ENCODE data around the gene PSMB9. TPM values are rescaled to one million over a fixed set of nuclear protein-coding genes. Genes with fewer than 3 reads are reported as not detected.

PSMB9 gene
- total and polyA plus RNA-seq, 2 experiments from 2014 or later = 2.8 to 5.5 TPM

DNA sequence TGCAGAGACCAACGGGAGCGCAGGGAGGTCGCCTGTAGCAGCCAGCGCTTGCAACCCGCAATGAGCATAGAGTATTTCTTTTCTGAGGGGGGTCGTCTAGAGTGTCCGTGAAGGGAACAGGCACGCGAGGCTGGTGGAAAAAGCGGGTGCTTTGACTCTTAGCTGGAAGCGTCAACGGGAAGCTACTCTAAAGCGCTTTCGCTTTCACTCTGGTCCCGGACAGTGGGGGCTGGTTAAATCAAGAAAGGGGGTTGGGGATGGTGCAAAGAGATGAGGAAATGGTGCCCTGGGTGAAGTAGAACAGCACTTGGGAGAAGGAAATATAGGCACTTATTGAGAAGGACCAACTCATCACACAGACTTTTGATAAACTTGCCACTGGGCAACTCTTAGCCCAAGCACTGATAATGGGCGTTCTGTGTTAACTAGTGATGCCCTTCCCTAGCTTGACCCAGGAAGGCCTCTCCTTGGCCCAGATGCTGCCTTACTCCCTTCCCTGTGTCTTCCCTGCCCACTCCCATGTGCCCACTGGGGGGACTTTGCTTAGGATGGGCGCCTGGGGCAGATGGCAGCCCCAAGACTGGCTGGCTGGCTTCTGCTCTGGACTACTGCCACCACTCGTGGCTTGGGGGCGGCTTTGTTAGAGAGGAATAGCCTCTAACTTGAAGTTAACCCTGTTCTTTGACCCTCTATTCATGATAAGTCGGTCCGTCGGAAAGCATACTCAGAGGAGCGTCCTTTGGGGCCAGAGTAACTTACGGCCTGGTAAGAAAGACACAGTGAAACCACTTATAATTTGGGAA, 585 bp downstream of the PSMB9 start:
- H3K4me1 Mint-ChIP-seq = peaks cover 20% of the 10 kb centered on the region
- ATAC-seq = peak; percentile 1; the same call in 2 of the 3 replicates
- Histone ChIP-seq H3K4me1 (ENCODE audit: insufficient read depth) (peaks cover 12% of the 10 kb centered on the region; the same call in 1 of the 2 replicates), H3K9me2 (ENCODE audit: insufficient read depth) (no peaks in the 10 kb centered on the region), H3K27me3 (ENCODE audit: insufficient read depth) (peaks cover 47% of the 10 kb centered on the region), H3F3A (replicated peaks; ENCODE audit: low read depth) (0 out of 2 replicates have a peak, but pooled peaks cover 5% of the 10 kb centered on the region), H4K20me1 (replicated peaks; ENCODE audit: insufficient read depth) (no peaks in the 10 kb centered on the region), H3K27ac (ENCODE audit: low read depth) (no peak overlapping the region), H3K4me3 (peak overlapping the region; percentile 94), H3K36me3 (ENCODE audit: insufficient read depth) (no peaks in the 10 kb centered on the region; the same call in 1 of the 2 replicates), H3K4me2 (peak overlapping the region; percentile 98), H3K79me2 (replicated peaks; ENCODE audit: insufficient read depth) (no peaks in the 10 kb centered on the region), H2AFZ (peak overlapping the region; percentile 96)
- peak; percentile 30 for DNase-seq (ENCODE audit: low spot score)
- TF ChIP-seq ZNF331 (CRISPR knock-in tag; IDR thresholded peaks at IDR 0.05; ENCODE audit: low read depth) (no peak), EZH2phosphoT487 (IDR thresholded peaks at IDR 0.05; ENCODE audit: unreplicated experiment) (no peak), ZNF114 (CRISPR knock-in tag; IDR thresholded peaks at IDR 0.05) (no peak), EZH2 (IDR thresholded peaks at IDR 0.05; ENCODE audit: low read depth, unreplicated experiment) (no peak), CREB1 (CRISPR knock-in tag; IDR thresholded peaks at IDR 0.05; ENCODE audit: low read depth) (no peak), NANOG (IDR thresholded peaks at IDR 0.05; ENCODE audit: borderline replicate concordance) (no peak), POLR2AphosphoS5 (IDR thresholded peaks at IDR 0.05; ENCODE audit: low read depth) (no peak), CTCF (conservative IDR thresholded peaks at IDR 0.05; ENCODE audit: low read depth in 2 of 2) (no peak), STAT1 (IDR thresholded peaks at IDR 0.05; ENCODE audit: unreplicated experiment) (no peak), JUNB (IDR thresholded peaks at IDR 0.05; ENCODE audit: unreplicated experiment) (no peak)
- TF ChIP-seq, protein P1, sequence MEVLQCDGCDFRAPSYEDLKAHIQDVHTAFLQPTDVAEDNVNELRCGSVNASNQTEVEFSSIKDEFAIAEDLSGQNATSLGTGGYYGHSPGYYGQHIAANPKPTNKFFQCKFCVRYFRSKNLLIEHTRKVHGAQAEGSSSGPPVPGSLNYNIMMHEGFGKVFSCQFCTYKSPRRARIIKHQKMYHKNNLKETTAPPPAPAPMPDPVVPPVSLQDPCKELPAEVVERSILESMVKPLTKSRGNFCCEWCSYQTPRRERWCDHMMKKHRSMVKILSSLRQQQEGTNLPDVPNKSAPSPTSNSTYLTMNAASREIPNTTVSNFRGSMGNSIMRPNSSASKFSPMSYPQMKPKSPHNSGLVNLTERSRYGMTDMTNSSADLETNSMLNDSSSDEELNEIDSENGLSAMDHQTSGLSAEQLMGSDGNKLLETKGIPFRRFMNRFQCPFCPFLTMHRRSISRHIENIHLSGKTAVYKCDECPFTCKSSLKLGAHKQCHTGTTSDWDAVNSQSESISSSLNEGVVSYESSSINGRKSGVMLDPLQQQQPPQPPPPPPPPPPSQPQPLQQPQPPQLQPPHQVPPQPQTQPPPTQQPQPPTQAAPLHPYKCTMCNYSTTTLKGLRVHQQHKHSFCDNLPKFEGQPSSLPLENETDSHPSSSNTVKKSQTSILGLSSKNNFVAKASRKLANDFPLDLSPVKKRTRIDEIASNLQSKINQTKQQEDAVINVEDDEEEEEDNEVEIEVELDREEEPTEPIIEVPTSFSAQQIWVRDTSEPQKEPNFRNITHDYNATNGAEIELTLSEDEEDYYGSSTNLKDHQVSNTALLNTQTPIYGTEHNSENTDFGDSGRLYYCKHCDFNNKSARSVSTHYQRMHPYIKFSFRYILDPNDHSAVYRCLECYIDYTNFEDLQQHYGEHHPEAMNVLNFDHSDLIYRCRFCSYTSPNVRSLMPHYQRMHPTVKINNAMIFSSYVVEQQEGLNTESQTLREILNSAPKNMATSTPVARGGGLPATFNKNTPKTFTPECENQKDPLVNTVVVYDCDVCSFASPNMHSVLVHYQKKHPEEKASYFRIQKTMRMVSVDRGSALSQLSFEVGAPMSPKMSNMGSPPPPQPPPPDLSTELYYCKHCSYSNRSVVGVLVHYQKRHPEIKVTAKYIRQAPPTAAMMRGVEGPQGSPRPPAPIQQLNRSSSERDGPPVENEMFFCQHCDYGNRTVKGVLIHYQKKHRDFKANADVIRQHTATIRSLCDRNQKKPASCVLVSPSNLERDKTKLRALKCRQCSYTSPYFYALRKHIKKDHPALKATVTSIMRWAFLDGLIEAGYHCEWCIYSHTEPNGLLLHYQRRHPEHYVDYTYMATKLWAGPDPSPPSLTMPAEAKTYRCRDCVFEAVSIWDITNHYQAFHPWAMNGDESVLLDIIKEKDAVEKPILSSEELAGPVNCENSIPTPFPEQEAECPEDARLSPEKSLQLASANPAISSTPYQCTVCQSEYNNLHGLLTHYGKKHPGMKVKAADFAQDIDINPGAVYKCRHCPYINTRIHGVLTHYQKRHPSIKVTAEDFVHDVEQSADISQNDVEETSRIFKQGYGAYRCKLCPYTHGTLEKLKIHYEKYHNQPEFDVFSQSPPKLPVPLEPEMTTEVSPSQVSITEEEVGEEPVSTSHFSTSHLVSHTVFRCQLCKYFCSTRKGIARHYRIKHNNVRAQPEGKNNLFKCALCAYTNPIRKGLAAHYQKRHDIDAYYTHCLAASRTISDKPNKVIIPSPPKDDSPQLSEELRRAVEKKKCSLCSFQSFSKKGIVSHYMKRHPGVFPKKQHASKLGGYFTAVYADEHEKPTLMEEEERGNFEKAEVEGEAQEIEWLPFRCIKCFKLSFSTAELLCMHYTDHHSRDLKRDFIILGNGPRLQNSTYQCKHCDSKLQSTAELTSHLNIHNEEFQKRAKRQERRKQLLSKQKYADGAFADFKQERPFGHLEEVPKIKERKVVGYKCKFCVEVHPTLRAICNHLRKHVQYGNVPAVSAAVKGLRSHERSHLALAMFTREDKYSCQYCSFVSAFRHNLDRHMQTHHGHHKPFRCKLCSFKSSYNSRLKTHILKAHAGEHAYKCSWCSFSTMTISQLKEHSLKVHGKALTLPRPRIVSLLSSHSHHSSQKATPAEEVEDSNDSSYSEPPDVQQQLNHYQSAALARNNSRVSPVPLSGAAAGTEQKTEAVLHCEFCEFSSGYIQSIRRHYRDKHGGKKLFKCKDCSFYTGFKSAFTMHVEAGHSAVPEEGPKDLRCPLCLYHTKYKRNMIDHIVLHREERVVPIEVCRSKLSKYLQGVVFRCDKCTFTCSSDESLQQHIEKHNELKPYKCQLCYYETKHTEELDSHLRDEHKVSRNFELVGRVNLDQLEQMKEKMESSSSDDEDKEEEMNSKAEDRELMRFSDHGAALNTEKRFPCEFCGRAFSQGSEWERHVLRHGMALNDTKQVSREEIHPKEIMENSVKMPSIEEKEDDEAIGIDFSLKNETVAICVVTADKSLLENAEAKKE (CRISPR knock-in tag; IDR thresholded peaks at IDR 0.05) = no peak
- TF ChIP-seq, protein P2, sequence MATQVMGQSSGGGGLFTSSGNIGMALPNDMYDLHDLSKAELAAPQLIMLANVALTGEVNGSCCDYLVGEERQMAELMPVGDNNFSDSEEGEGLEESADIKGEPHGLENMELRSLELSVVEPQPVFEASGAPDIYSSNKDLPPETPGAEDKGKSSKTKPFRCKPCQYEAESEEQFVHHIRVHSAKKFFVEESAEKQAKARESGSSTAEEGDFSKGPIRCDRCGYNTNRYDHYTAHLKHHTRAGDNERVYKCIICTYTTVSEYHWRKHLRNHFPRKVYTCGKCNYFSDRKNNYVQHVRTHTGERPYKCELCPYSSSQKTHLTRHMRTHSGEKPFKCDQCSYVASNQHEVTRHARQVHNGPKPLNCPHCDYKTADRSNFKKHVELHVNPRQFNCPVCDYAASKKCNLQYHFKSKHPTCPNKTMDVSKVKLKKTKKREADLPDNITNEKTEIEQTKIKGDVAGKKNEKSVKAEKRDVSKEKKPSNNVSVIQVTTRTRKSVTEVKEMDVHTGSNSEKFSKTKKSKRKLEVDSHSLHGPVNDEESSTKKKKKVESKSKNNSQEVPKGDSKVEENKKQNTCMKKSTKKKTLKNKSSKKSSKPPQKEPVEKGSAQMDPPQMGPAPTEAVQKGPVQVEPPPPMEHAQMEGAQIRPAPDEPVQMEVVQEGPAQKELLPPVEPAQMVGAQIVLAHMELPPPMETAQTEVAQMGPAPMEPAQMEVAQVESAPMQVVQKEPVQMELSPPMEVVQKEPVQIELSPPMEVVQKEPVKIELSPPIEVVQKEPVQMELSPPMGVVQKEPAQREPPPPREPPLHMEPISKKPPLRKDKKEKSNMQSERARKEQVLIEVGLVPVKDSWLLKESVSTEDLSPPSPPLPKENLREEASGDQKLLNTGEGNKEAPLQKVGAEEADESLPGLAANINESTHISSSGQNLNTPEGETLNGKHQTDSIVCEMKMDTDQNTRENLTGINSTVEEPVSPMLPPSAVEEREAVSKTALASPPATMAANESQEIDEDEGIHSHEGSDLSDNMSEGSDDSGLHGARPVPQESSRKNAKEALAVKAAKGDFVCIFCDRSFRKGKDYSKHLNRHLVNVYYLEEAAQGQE (IDR thresholded peaks at IDR 0.05; ENCODE audit: unreplicated experiment) = no peak
- TF ChIP-seq, protein P3, sequence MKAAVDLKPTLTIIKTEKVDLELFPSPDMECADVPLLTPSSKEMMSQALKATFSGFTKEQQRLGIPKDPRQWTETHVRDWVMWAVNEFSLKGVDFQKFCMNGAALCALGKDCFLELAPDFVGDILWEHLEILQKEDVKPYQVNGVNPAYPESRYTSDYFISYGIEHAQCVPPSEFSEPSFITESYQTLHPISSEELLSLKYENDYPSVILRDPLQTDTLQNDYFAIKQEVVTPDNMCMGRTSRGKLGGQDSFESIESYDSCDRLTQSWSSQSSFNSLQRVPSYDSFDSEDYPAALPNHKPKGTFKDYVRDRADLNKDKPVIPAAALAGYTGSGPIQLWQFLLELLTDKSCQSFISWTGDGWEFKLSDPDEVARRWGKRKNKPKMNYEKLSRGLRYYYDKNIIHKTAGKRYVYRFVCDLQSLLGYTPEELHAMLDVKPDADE (IDR thresholded peaks at IDR 0.05) = no peak
- H3K27me3 Mint-ChIP-seq (ENCODE audit: insufficient read depth, low read depth, poor library complexity) = peaks cover 43% of the 10 kb centered on the region
- no peak overlapping the region for H3K27ac Mint-ChIP-seq
- peak overlapping the region; percentile 92 for H3K4me3 Mint-ChIP-seq
- no peaks in the 10 kb centered on the region; the same call in 2 of the 3 replicates for H3K9me3 Mint-ChIP-seq
- peaks cover 8% of the 10 kb centered on the region; the same call in 1 of the 3 replicates for H3K36me3 Mint-ChIP-seq (ENCODE audit: low read depth)
